Measurements from ENCODE around the gene OTUD3.
"Not testable (repeated sequence)": the region's sequence is repeated elsewhere in the genome, so short reads cannot be mapped to it uniquely, and the experiment has no call there.

OTUD3 gene

GRCh38 chr1:19925342-19926070, 43.3 kb downstream of the OTUD3 start:
- no peak for DNase-seq (ENCODE audit: low spot score)
- TF ChIP-seq CTCF (IDR thresholded peaks at IDR 0.05; ENCODE audit: extremely low read depth, insufficient read depth, missing control alignments) = no peak
- in situ Hi-C loops (cut with MboI; ENCODE audit: low pct_unique_long_range_greater_than_20kb, low sequenced_read_pairs, unreplicated experiment) = no loop called here

DNA sequence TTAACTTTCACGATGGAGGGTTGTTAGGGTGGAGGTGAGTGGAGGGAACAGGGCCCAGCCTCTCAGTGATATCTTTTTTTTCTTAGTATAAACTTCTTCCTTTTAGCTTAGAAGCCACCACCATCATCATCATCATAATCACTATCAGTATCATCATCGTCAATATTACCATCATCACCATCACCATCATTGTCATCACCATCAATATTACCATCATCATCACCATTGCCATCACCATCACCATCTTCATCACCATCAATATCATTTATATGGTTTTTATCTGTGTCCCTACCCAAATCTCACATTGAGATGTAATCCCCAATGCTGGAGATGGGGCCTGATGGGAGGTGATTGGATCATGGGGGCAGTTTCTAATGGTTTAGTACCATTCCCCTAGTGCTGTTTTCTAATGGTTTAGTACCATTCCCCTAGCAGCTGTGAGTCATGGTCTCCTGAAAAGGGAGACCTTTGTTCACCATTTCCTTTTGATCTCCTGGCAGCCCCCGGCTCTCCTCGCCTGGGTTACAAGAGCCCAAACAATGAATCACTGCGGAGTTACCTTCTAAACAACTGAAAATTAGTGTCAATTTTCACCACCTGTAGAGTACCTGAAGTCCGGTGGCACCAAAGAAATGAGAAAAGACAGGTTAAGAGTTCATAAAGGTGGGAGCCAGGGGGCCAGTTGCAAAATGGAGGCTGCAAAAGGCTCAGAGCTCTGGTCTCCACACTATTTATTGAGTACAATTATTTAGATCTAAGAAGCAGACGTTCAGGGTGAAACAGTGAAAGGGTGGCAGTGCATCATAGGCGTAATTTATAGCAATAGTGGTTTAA, 44.3 kb downstream of the OTUD3 start:
- no peak for TF ChIP-seq CTCF (IDR thresholded peaks at IDR 0.05; ENCODE audit: extremely low read depth, insufficient read depth, missing control alignments)
- in situ Hi-C loops (cut with MboI; ENCODE audit: low pct_unique_long_range_greater_than_20kb, low sequenced_read_pairs, unreplicated experiment) = no loop called here
- DNase-seq (ENCODE audit: low spot score) = no peak

- DNase-seq (ENCODE audit: low spot score); in situ Hi-C loops (cut with MboI; ENCODE audit: low pct_unique_long_range_greater_than_20kb, low sequenced_read_pairs, unreplicated experiment): not testable (repeated sequence)
These were observed 44.9 kb downstream of the OTUD3 start for GRCh38 chr1:19927130-19927421.

DNA sequence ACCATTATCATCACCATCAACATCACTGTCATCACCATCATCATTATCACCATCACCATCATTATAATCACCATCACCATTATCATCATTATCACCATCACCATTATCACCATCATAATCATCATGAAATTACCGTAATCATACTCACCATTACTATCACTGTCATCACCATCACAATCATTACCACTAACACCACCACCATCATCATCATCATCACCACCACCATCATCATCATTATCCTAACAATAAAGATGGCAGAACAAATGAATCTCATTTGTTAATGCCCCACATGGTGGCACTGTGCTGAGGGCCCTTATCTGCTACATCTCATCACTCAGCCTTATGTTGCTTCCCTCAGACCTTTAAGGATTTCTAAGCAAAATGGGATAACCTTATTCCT, 50.7 kb downstream of the OTUD3 start:
- DNase-seq (ENCODE audit: low spot score) = no peak
- no peak for TF ChIP-seq CTCF (IDR thresholded peaks at IDR 0.05; ENCODE audit: extremely low read depth, insufficient read depth, missing control alignments)
- in situ Hi-C loops (cut with MboI; ENCODE audit: low pct_unique_long_range_greater_than_20kb, low sequenced_read_pairs, unreplicated experiment) = no loop called here

DNA sequence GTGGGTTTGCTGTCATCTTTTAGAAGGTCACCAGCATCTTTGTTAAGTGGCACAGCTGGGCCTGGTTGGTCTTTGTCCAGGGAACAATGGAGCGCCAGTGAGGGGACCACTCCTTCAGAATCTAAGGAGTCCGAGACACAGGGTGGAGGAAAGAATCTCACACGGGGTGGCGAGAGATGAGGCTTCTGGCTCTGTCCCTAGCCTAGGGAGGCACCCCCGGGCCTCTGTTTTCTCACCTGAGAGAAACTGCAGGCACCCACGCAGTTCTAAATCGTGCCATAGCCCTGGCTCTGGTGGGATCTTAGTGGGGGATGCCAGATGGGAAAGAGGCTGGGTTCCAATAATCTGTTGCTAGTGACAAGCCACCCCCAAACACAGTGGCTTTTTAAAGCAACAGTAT, 52.1 kb downstream of the OTUD3 start:
- DNase-seq (ENCODE audit: low spot score) = no peak
- no peak for TF ChIP-seq CTCF (IDR thresholded peaks at IDR 0.05; ENCODE audit: extremely low read depth, insufficient read depth, missing control alignments)
- in situ Hi-C loops (cut with MboI; ENCODE audit: low pct_unique_long_range_greater_than_20kb, low sequenced_read_pairs, unreplicated experiment) = no loop called here

GRCh38 chr1:19936061-19936750, 54.0 kb downstream of the OTUD3 start:
- in situ Hi-C loops (cut with MboI; ENCODE audit: low pct_unique_long_range_greater_than_20kb, low sequenced_read_pairs, unreplicated experiment) = no loop called here
- TF ChIP-seq CTCF (IDR thresholded peaks at IDR 0.05; ENCODE audit: extremely low read depth, insufficient read depth, missing control alignments) = no peak
- no peak for DNase-seq (ENCODE audit: low spot score)

GRCh38 chr1:19938472-19938871, 56.3 kb downstream of the OTUD3 start:
- no peak for TF ChIP-seq CTCF (IDR thresholded peaks at IDR 0.05; ENCODE audit: extremely low read depth, insufficient read depth, missing control alignments)
- in situ Hi-C loops (cut with MboI; ENCODE audit: low pct_unique_long_range_greater_than_20kb, low sequenced_read_pairs, unreplicated experiment) = no loop called here
- DNase-seq (ENCODE audit: low spot score) = no peak
